ENCODE measurements around the gene CPT2.

GRCh38 chr1:53220962-53221286, 24.3 kb downstream of the CPT2 start:
- TF ChIP-seq CTCF (conservative IDR thresholded peaks at IDR 0.05 in 1 of 2, IDR thresholded peaks at IDR 0.05 in 1 of 2; ENCODE audit: low read depth in 1 of 2, low read length in 2 of 2) (no peak), EZH2 (IDR thresholded peaks at IDR 0.05; ENCODE audit: low read length, missing control alignments) (no peak)
